Skeletal muscle tissue (tissue), 4 donors: ENCODE data around the gene FBLIM1. TPM values are rescaled to one million over a fixed set of nuclear protein-coding genes. Genes with fewer than 3 reads are reported as not detected.

Experiments
- H3K27ac ChIP-seq: one replicate; pipeline ENCODE4 v1.7.0; 2013; ENCODE audit warnings: mild to moderate bottlenecking, low read depth, low read length, inconsistent platforms
- H3K27me3 ChIP-seq, 3 donors: one replicate each; pipeline ENCODE4 v1.7.0; 2013; ENCODE audit warnings: low read length in 3 of 3; ENCODE audit not compliant: control insufficient read depth in 3 of 3, insufficient read depth in 3 of 3
- H3K36me3 ChIP-seq, 3 donors: one replicate each; pipeline ENCODE4 v1.7.0; 2013; ENCODE audit warnings: low read length in 3 of 3; ENCODE audit not compliant: control insufficient read depth in 3 of 3, insufficient read depth in 3 of 3
- H3K4me1 ChIP-seq, 3 donors: one replicate each; pipeline ENCODE4 v1.7.0; 2013; ENCODE audit warnings: low read length in 3 of 3, mild to moderate bottlenecking in 3 of 3; ENCODE audit not compliant: control insufficient read depth in 3 of 3, insufficient read depth in 3 of 3
- H3K4me3 ChIP-seq, 3 donors: one replicate each; pipeline ENCODE4 v1.7.0; 2013; ENCODE audit warnings: low read length in 3 of 3
- H3K9ac ChIP-seq, 3 donors: one replicate each; pipeline ENCODE4 v1.7.0; 2013; ENCODE audit warnings: low read length in 3 of 3, mild to moderate bottlenecking in 3 of 3, moderate library complexity in 2 of 3, low read depth in 1 of 3
- H3K9me3 ChIP-seq, 3 donors: one replicate each; pipeline ENCODE4 v1.7.0; 2013; ENCODE audit warnings: low read length in 3 of 3; ENCODE audit not compliant: control insufficient read depth in 3 of 3
- total RNA-seq: library from RNA; depleted of rRNA; stranded (reverse); fragments of >200 nt; gene quantifications from one replicate; pipeline ENCODE4 v1.2.3, GENCODE V29; 2014
- donor health status: Osteomylitis.

The FBLIM1 gene
- total RNA-seq, 1 donor from 2014 or later: 7.3 TPM

- Histone ChIP-seq H3K4me3 (no peak overlapping the region), H3K27ac (no peak overlapping the region), H3K9ac (no peak overlapping the region), H3K27me3 (peaks cover 0 to 24% (median 18%) of the 10 kb centered on the region in 3 donors), H3K36me3 (peaks cover 0 to 2% (median 0%) of the 10 kb centered on the region in 3 donors), H3K9me3 (no peaks in the 10 kb centered on the region), H3K4me1 (peaks cover 9 to 12% (median 11%) of the 10 kb centered on the region in 3 donors)
These were observed 4.0 kb downstream of the FBLIM1 start for GRCh38 chr1:15762546-15762945.

GRCh38 chr1:15764269-15764764 lies 5.7 kb downstream of the FBLIM1 start:
- H3K9ac ChIP-seq: no peak overlapping the region
- H3K36me3 ChIP-seq: peaks cover 0 to 4% (median 0%) of the 10 kb centered on the region in 3 donors
- H3K4me1 ChIP-seq: peaks cover 4 to 8% (median 6%) of the 10 kb centered on the region in 3 donors
- H3K4me3 ChIP-seq: no peak overlapping the region
- H3K9me3 ChIP-seq: no peaks in the 10 kb centered on the region
- H3K27ac ChIP-seq: no peak overlapping the region
- H3K27me3 ChIP-seq: peaks cover 0 to 15% (median 11%) of the 10 kb centered on the region in 3 donors

- no peaks in the 10 kb centered on the region for H3K9me3 ChIP-seq
- H3K27ac ChIP-seq: no peak overlapping the region
- peaks cover 0 to 4% (median 0%) of the 10 kb centered on the region in 3 donors for H3K36me3 ChIP-seq
- H3K9ac ChIP-seq: no peak overlapping the region
- H3K4me3 ChIP-seq: no peak overlapping the region
- peaks cover 3 to 8% (median 4%) of the 10 kb centered on the region in 3 donors for H3K4me1 ChIP-seq
- peaks cover 0 to 15% (median 8%) of the 10 kb centered on the region in 3 donors for H3K27me3 ChIP-seq
These were observed 6.3 kb downstream of the FBLIM1 start for GRCh38 chr1:15764890-15765289.

GRCh38 chr1:15765495-15766194 lies 7.0 kb downstream of the FBLIM1 start:
- peaks cover 0 to 4% (median 0%) of the 10 kb centered on the region in 3 donors for H3K36me3 ChIP-seq
- H3K27ac ChIP-seq: no peak overlapping the region
- no peak overlapping the region for H3K9ac ChIP-seq
- H3K4me1 ChIP-seq: peaks cover 2 to 7% (median 2%) of the 10 kb centered on the region in 3 donors
- no peaks in the 10 kb centered on the region for H3K9me3 ChIP-seq
- no peak overlapping the region for H3K4me3 ChIP-seq
- H3K27me3 ChIP-seq: peaks cover 0 to 13% (median 6%) of the 10 kb centered on the region in 3 donors

GRCh38 chr1:15767941-15768340 lies 9.3 kb downstream of the FBLIM1 start:
- Histone ChIP-seq H3K9ac (no peak overlapping the region), H3K27me3 (no peaks in the 10 kb centered on the region), H3K4me3 (no peak overlapping the region), H3K36me3 (peaks cover 0 to 8% (median 0%) of the 10 kb centered on the region in 3 donors), H3K27ac (no peak overlapping the region), H3K4me1 (no peaks in the 10 kb centered on the region), H3K9me3 (no peaks in the 10 kb centered on the region)

GRCh38 chr1:15768388-15768787 lies 9.8 kb downstream of the FBLIM1 start:
- H3K9me3 ChIP-seq: no peaks in the 10 kb centered on the region
- H3K9ac ChIP-seq: no peak overlapping the region

GRCh38 chr1:15770313-15770962 lies 11.8 kb downstream of the FBLIM1 start:
- no peaks in the 10 kb centered on the region for H3K4me1 ChIP-seq
- H3K9ac ChIP-seq: no peak overlapping the region
- no peak overlapping the region for H3K27ac ChIP-seq
- H3K27me3 ChIP-seq: no peaks in the 10 kb centered on the region
- no peaks in the 10 kb centered on the region for H3K9me3 ChIP-seq
- peaks cover 0 to 6% (median 0%) of the 10 kb centered on the region in 3 donors for H3K36me3 ChIP-seq
- H3K4me3 ChIP-seq: no peak overlapping the region

More at GRCh38 chr1:15768388-15768787, 9.8 kb downstream of the FBLIM1 start:
- Histone ChIP-seq H3K27me3 (no peaks in the 10 kb centered on the region), H3K4me1 (no peaks in the 10 kb centered on the region), H3K27ac (no peak overlapping the region), H3K4me3 (no peak overlapping the region), H3K36me3 (peaks cover 0 to 8% (median 0%) of the 10 kb centered on the region in 3 donors)

GRCh38 chr1:15771836-15772515 lies 13.4 kb downstream of the FBLIM1 start:
- Histone ChIP-seq H3K9me3 (no peaks in the 10 kb centered on the region), H3K9ac (no peak overlapping the region), H3K36me3 (peaks cover 0 to 6% (median 0%) of the 10 kb centered on the region in 3 donors), H3K27ac (no peak overlapping the region), H3K4me3 (no peak overlapping the region), H3K27me3 (no peaks in the 10 kb centered on the region), H3K4me1 (no peaks in the 10 kb centered on the region)

- Histone ChIP-seq H3K27me3 (no peaks in the 10 kb centered on the region), H3K4me1 (no peaks in the 10 kb centered on the region), H3K27ac (no peak overlapping the region), H3K9ac (no peak overlapping the region), H3K9me3 (no peaks in the 10 kb centered on the region), H3K4me3 (no peak overlapping the region), H3K36me3 (peaks cover 0 to 4% (median 0%) of the 10 kb centered on the region in 3 donors)
These were observed 17.1 kb downstream of the FBLIM1 start for GRCh38 chr1:15775706-15776105.
